ENCODE measurements around the gene FANCC.

FANCC gene

DNA sequence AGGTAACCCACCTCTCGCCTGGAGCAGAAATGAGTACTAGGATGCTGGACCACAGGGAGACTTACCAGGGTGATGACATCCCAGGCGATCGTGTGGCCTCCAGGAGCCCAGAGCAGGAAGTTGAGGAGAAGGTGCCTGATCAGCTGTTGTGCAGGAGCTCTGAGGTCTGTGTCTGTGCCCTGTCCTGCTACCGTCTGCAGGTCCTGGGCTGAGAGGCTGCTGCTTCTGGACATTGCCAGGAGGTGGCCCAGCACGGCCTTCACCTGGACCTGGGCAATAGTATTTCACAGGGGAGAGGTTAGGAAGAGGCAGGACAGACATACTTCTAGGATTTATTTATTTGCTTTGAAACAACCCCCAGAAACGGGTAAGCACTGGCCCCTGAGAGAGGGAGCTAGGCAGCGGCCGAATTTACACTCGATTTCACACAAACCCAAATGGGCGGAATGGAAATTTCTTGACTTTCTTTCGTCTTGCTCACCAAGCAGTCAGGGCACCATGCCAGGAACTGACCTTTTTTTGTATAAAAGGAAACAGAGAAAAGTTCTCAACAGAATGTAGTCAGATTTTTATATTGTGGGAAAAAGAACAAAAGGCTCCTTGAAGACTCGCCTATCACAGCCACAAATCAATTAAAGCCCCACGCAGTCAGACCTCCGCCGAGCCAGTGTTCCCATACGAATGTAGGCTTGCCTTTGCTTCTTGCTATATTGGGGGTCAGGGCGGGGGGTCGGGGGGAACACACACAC lies 210.3 kb downstream of the FANCC start:
- Histone ChIP-seq H3K4me2 (peak overlapping the region in 3 of 11 experiments; percentile 13 to 41 (median 13); a peak in 2 of 22 replicates), H3K27ac (no peak overlapping the region), H3K4me1 (peaks cover 0 to 15% (median 0%) of the 10 kb centered on the region in 10 experiments; a peak in 5 of 20 replicates), H3K27me3 (no peaks in the 10 kb centered on the region), H3K9ac (no peak overlapping the region), H4K20me1 (no peaks in the 10 kb centered on the region), H3K9me3 (replicated peaks in 1 of 11) (no peaks in the 10 kb centered on the region), H3K4me3 (no peak overlapping the region), H3K36me3 (peaks cover 9 to 34% (median 14%) of the 10 kb centered on the region in 11 experiments; a peak in 12 of 22 replicates)
- TF ChIP-seq Cebpa-rat (IDR thresholded peaks at IDR 0.05), result no peak

DNA sequence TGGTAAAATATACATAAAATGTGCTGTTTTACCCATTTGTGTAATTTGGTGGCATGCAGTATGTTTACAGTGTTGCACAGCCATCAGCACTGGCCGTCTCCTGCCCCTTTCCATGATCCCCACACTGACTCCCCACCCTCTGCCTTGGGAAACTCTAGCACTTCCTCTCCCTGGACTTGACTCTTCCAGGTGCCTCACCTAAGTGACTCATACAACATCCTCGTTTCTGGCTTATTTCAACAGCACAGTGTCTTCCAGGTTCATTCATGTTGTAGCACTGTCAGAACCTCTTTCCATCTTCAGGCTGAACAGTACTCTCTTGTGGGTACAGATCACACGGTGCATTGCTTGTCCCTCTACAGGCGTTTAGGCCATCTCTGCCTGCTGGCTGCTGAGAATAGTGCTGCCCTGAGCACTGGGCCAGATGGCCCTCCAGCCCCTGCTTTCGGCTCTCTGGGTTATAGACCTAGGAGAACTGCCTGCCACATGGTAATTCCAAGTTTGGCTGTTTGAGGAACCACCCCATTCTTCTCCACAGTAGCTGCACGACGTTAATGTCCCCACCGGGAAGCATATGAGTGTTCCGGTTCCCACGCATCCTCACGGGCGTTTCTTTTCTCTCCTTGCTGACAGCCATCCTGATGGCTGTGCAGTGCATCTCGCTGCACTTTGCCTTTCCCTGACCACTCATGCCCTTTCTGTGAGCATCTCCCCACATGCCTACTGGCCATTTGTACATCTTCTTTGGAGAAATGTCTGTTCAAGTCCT lies 211.8 kb downstream of the FANCC start:
- no peak overlapping the region for H3K27ac ChIP-seq
- no peak for TF ChIP-seq Cebpa-rat (IDR thresholded peaks at IDR 0.05)
- no peaks in the 10 kb centered on the region for H3K27me3 ChIP-seq
- H3K4me2 ChIP-seq, result no peak overlapping the region
- no peak overlapping the region for H3K4me3 ChIP-seq
- no peak overlapping the region for H3K9ac ChIP-seq
- H4K20me1 ChIP-seq, result no peaks in the 10 kb centered on the region
- H3K36me3 ChIP-seq, result peaks cover 6 to 28% (median 11%) of the 10 kb centered on the region in 11 experiments; a peak in 13 of 22 replicates
- H3K4me1 ChIP-seq, result peaks cover 0 to 15% (median 0%) of the 10 kb centered on the region in 10 experiments; a peak in 5 of 20 replicates
- H3K9me3 ChIP-seq (replicated peaks in 1 of 11), result no peaks in the 10 kb centered on the region

DNA sequence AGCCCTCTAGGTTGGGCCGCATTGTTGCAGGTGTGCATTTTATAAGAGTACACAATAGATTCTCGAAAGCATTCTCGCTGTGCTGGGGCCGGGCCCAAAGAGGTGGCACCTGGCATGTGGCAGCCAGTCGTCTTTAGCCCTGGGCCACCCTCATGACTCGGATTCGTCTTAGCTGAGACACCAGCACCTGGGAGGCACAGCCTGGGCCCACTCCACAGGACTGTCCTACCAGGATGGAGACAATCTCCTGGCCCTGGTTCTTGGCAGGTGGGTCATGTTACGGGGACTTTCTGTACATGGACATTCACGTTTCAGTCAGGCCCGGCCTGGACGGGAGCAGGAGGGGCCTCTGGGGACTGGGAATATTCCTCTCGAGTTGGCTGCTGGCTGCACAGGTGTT lies 212.5 kb downstream of the FANCC start:
- Histone ChIP-seq H4K20me1 (no peaks in the 10 kb centered on the region), H3K4me1 (peaks cover 0 to 18% (median 0%) of the 10 kb centered on the region in 10 experiments; a peak in 8 of 20 replicates)

DNA sequence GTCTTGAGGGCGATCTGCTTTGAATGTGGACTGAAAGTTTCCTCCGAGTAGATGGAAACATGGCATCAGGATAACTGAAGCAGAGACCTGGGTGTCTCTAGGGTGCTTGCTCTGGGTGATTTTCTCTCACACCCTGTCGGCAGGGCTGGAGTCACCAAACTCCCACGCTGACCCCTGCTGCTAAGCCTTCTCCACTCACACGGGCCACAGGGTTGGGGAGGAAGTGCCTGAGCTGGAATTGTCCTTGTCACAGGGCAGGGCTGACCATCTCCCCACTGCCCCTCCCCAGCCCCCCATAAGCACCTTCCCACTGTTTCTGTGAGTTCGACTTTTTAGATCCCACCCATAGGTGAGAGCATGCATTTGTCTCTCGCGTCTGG lies 212.9 kb downstream of the FANCC start:
- Histone ChIP-seq H3K36me3 (peaks cover 6 to 36% (median 12%) of the 10 kb centered on the region in 11 experiments; a peak in 13 of 22 replicates), H3K27ac (no peak overlapping the region), H3K4me1 (peaks cover 0 to 22% (median 4%) of the 10 kb centered on the region in 10 experiments; a peak in 13 of 20 replicates), H3K4me3 (no peak overlapping the region), H3K9me3 (replicated peaks in 1 of 11) (no peaks in the 10 kb centered on the region), H3K4me2 (no peak overlapping the region), H4K20me1 (no peaks in the 10 kb centered on the region), H3K27me3 (no peaks in the 10 kb centered on the region), H3K9ac (no peak overlapping the region)
- TF ChIP-seq Cebpa-rat (IDR thresholded peaks at IDR 0.05), result no peak

More for the DNA sequence above, 212.5 kb downstream of the FANCC start:
- H3K27ac ChIP-seq, result no peak overlapping the region
- H3K36me3 ChIP-seq, result peaks cover 6 to 32% (median 11%) of the 10 kb centered on the region in 11 experiments; a peak in 13 of 22 replicates
- H3K4me3 ChIP-seq, result no peak overlapping the region
- no peaks in the 10 kb centered on the region for H3K27me3 ChIP-seq
- no peak overlapping the region for H3K9ac ChIP-seq
- no peak overlapping the region for H3K4me2 ChIP-seq
- no peak for TF ChIP-seq Cebpa-rat (IDR thresholded peaks at IDR 0.05)
- H3K9me3 ChIP-seq (replicated peaks in 1 of 11), result no peaks in the 10 kb centered on the region

DNA sequence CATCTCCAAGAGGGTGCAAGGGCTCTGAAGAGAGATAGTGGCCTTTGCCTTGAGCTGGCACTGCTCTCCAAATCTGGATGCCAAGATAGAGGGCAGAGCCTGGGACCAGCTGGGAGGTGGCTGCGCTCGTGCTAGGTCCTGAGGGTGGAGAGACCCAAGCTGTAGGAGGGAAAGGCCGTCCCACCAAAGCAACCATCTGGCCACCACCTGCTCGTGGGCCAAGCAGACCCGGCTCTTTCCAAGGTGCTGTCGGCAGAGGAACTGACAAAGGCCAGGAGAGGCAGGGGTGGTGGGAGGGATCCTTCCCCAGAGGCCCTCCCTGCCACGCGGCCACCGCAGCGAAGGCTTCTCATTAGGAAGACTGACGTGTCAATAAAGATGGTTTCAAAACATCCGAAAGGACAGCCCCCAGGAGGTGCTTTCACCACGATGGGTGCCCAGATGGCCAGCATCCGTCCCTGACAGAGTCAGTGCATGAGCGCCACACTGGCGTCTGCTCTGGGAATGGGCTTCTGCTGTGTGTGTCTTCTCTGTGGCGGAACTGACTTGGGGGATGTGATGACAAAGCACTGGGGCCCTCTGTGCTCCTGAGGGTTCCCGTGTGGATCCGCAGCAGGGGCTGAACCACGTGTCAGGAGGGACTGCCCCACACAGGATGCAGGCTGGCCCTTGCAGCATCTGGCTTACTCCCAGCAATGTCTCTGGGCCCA lies 213.5 kb downstream of the FANCC start:
- H3K4me1 ChIP-seq, result peaks cover 0 to 27% (median 9%) of the 10 kb centered on the region in 10 experiments; a peak in 13 of 20 replicates
- H3K36me3 ChIP-seq, result peaks cover 6 to 41% (median 12%) of the 10 kb centered on the region in 11 experiments; a peak in 13 of 22 replicates
- no peaks in the 10 kb centered on the region for H4K20me1 ChIP-seq
- no peaks in the 10 kb centered on the region for H3K9me3 ChIP-seq (replicated peaks in 1 of 11)
- no peak overlapping the region for H3K4me2 ChIP-seq
- no peak overlapping the region for H3K27ac ChIP-seq
- no peak for TF ChIP-seq Cebpa-rat (IDR thresholded peaks at IDR 0.05)
- H3K27me3 ChIP-seq, result no peaks in the 10 kb centered on the region
- no peak overlapping the region for H3K9ac ChIP-seq
- no peak overlapping the region for H3K4me3 ChIP-seq

DNA sequence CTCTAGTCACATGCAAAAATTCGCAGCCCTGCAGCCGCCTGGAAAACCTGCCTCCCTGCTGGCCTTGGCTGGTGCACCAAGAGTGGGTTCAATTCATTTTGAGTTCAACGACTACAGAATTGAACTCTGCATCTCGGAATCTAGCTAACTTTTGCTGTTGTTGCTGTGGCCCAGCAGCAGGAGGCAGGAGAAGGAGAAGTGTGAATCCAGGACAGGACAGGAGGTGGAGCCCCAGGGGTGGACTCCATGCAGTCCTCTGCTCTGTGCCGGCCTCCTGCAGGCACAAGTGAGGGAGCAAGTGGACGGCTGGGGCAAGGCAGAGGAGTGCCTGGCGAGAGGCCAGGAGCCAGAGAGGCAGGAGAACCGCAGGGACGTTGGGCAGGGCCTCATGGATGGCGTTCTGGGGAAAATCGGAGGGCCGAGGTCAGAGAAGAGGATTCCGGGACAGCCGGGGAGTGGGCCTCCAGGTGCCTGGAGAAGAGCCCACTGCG lies 214.2 kb downstream of the FANCC start:
- H3K27ac ChIP-seq, result no peak overlapping the region
- no peak overlapping the region for H3K9ac ChIP-seq
- no peaks in the 10 kb centered on the region for H4K20me1 ChIP-seq
- peaks cover 6 to 41% (median 12%) of the 10 kb centered on the region in 11 experiments; a peak in 13 of 22 replicates for H3K36me3 ChIP-seq
- no peaks in the 10 kb centered on the region for H3K9me3 ChIP-seq (replicated peaks in 1 of 11)
- no peaks in the 10 kb centered on the region for H3K27me3 ChIP-seq
- no peak overlapping the region for H3K4me2 ChIP-seq
- no peak overlapping the region for H3K4me3 ChIP-seq
- H3K4me1 ChIP-seq, result peaks cover 3 to 34% (median 16%) of the 10 kb centered on the region in 10 experiments; a peak in 19 of 20 replicates
- TF ChIP-seq Cebpa-rat (IDR thresholded peaks at IDR 0.05), result no peak

DNA sequence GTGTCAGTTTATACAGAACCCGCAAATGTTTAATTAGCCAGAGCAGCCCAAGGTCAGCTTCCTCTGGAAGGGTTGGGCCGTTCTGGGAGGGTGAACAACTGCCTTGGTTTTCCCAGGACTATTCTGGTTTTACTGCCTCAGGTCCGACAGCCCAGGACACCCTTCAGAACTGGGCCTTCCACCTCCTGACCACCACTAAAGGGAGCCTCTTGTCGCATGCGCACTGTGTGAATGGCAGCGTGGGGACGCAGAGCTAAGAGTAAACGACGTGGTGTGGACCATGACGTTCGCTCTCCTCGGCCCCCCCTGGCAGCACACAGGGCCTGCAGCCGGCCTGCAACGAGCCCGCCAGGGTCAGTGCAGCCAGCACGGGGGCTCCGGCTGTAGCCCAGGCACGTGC lies 214.9 kb downstream of the FANCC start:
- H3K36me3 ChIP-seq, result peaks cover 6 to 41% (median 11%) of the 10 kb centered on the region in 11 experiments; a peak in 13 of 22 replicates
- no peak overlapping the region for H3K4me3 ChIP-seq
- H3K9me3 ChIP-seq (replicated peaks in 1 of 11), result no peaks in the 10 kb centered on the region
- H3K27ac ChIP-seq, result no peak overlapping the region
- H3K4me1 ChIP-seq, result peaks cover 7 to 40% (median 24%) of the 10 kb centered on the region in 10 experiments; a peak in 19 of 20 replicates
- H4K20me1 ChIP-seq, result no peaks in the 10 kb centered on the region
- no peak overlapping the region for H3K9ac ChIP-seq
- no peak overlapping the region for H3K4me2 ChIP-seq
- no peak for TF ChIP-seq Cebpa-rat (IDR thresholded peaks at IDR 0.05)
- no peaks in the 10 kb centered on the region for H3K27me3 ChIP-seq

DNA sequence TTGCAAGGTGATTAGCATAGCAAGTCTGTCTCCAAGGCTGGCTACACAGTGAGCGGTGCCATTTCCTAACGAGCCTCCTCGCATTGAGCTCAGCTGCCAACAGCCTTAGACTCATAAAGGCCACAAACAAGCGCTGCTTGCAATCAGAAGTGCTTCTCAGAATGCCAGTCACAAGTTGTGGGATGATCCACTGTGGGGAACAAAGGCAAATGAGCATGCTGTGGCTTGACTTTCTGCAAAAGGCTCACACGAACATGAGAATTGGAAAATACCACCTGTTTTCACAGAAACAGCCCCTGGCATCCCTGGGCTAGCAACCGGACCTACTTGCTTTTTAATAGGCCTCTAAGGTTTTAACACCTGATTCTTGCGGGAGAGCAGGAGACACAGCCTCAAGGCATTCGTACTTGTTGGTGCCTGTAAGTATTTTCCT lies 215.5 kb downstream of the FANCC start:
- no peak overlapping the region for H3K27ac ChIP-seq
- H4K20me1 ChIP-seq, result no peaks in the 10 kb centered on the region
- H3K4me1 ChIP-seq, result peaks cover 7 to 39% (median 25%) of the 10 kb centered on the region in 10 experiments; a peak in 19 of 20 replicates

More for the DNA sequence above, 215.5 kb downstream of the FANCC start:
- Histone ChIP-seq H3K36me3 (peaks cover 5 to 39% (median 10%) of the 10 kb centered on the region in 11 experiments; a peak in 12 of 22 replicates), H3K4me3 (no peak overlapping the region), H3K27me3 (no peaks in the 10 kb centered on the region), H3K9ac (no peak overlapping the region), H3K4me2 (no peak overlapping the region), H3K9me3 (replicated peaks in 1 of 11) (no peaks in the 10 kb centered on the region; a peak in 1 of 22 replicates)
- no peak for TF ChIP-seq Cebpa-rat (IDR thresholded peaks at IDR 0.05)

Measured in BLaER1 treated with 17β-estradiol and CSF1 and Interleukin-3, amounts not matched to agents 10 nM and 100 nM (cell line).